IPS-NIHi7 (cell line): ENCODE measurements around the gene SSX3.
"Not testable (repeated sequence)": the region's sequence is repeated elsewhere in the genome, so short reads cannot be mapped to it uniquely, and the experiment has no call there.

Experiments used
- DNase-seq: peaks from one replicate; pipeline ENCODE4 v3.0.0; 2012; ENCODE audit warnings: mixed read lengths; ENCODE audit errors: extremely low spot score

SSX3 gene, protein sequence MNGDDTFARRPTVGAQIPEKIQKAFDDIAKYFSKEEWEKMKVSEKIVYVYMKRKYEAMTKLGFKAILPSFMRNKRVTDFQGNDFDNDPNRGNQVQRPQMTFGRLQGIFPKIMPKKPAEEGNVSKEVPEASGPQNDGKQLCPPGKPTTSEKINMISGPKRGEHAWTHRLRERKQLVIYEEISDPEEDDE

DNA sequence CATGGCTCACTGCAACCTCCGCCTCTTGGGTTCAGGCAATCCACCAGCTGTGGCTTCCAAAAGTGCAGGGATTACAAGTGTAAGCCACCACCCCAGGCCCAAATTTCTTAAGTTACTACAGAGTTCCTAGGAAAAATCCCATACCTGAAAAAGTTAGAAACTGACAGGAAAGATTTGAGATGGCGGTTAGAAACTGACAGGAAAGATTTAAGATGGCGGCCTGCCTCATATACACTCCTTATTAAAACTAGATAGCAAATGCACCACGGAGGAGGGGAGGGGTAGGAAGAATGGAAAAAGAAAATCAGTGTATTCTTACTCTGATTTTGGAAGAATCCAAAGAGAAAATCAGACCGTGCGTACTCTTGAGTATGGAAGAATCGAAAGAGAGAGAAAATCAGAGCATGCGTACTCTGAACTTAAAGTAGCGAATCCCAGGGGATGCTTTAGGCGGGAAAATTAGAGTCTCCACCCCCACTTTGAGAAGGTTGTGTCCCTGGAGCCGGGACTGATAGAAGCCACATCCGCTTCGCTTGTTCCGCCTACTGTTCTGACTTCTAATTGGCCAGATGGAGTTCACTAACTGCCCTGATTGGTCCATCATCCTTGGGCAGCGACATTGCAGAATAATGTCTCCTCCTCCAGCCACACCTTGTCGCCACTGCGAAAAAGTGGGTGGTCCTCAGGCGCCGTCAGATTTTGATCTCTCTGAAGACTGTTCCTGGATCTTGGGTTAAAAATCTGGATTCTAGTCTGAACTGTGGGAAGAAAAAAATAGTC is at the start of gene SSX3:
Gene SSX3, minus strand, starts transcription at position 389 of the 780 bp plus-strand sequence. CDS start 1,454 bp downstream, outside the sequence.
- DNase-seq, result not testable (repeated sequence)

DNA sequence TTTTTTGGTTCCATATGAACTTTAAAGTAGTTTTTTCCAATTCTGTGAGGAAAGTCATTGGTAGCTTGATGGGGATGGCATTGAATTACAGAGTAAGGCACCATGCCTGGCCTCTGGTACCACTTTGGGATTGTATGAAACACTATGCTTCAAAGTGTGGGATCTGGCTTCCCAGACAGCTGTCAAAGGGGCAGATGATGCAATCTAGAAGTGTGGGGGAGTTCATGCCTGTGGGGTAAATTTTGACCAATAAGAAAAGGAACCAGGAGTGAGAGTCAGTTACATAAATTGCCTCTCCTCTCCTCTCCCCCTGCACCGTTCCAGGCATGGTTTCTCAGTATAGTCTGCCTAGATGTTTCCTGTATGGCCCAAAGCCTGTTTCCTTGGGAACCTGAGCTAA is 41.3 kb upstream of the SSX3 start:
- not testable (repeated sequence) for DNase-seq

DNA sequence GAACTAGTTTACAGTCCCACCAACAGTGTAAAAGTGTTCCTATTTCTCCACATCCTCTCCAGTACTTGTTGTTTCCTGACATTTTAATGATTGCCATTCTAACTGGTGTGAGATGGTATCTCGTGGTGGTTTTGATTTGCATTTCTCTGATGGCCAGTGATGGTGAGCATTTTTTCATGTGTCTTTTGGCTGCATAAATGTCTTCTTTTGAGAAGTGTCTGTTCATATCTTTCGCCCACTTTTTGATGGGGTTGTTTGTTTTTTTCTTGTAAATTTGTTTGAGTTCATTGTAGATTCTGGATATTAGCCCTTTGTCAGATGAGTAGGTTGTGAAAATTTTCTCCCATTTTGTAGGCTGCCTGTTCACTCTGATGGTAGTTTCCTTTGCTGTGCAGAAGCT is 40.4 kb upstream of the SSX3 start:
- DNase-seq, result not testable (repeated sequence)

- not testable (repeated sequence) for DNase-seq
Measured at GRCh38 chrX:48383239-48383638, 26.7 kb upstream of the SSX3 start, which contains the start of gene SSX4. Gene SSX4, plus strand, starts transcription at chrX:48383539. Its CDS starts 515 bp downstream, at chrX:48384054.

- DNase-seq, result not testable (repeated sequence)
Measured at GRCh38 chrX:48370408-48370807, 13.9 kb upstream of the SSX3 start.

GRCh38 chrX:48367717-48368408 is 11.4 kb upstream of the SSX3 start:
- DNase-seq, result not testable (repeated sequence)

DNA sequence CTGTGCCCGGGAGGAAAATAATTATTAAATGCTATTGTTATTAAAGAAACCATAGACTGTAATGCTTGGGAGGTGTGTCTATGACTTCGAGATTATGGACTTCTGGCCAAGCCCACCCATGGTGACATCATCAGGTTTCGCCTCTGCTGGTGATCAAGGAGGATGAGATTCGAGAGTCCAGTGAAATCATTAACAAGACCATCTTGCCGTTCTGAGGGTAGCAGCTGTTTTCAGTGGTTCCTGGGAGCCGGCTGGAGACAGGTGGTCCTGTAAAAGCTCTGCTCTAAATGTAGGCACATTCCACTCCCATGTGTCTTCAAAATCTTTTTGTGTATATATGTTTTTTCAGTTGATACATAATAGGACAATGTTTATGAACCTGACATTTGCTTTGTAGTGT is 2.8 kb upstream of the SSX3 start:
- DNase-seq, result not testable (repeated sequence)

DNA sequence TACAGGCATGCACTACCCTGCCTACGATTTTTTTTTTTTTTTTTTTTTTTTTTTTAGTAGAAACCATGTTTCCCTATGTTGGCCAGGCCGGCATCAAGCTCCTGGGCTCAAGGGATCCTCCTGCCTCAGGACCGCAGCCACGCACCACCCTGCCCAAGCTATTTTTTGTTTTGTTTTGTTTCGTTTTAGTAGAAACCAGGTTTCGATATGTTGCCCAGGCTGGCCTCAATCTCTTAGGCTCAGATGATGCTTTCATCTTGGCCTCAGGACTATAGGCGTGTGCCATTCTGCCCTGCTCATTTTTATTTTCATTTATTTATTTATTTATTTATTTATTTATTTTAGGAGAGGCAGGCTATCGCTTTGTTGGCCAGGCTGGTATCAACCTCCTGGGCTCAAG is 1.2 kb upstream of the SSX3 start:
- DNase-seq, result no peak

DNA sequence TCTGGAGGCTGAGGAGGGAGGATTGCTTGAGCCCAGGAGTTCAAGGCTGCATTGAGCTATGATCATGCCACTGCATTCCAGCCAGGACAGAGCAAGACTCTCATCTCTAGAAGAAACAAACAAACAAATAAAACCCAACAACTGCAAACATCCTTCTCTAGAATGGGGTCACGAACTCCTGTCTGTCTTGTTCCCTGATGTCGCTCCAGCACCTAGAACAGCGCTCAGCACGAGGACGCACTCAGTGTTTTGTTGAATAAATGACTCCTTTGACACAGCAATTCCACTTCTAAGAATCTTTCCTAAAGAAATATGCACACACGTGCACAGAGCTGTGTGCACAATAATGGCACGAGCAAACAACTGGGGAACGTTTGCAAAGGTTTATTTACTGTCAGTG is 10.4 kb downstream of the SSX3 start:
- DNase-seq, result not testable (repeated sequence)

GRCh38 chrX:48313996-48314395 is 42.5 kb downstream of the SSX3 start:
- DNase-seq, result not testable (repeated sequence)

GRCh38 chrX:48306175-48306574 is 50.3 kb downstream of the SSX3 start:
- no peak for DNase-seq
